Right forelimb (tissue), 1 donor: Measurements from ENCODE around the gene PARD3.

Experiments
- DNase-seq: peaks from one replicate; pipeline ENCODE4 v3.0.0-alpha.2; 2018

PARD3 gene

GRCh38 chr10:34821587-34822585 lies 6.8 kb upstream of the PARD3 start:
- no peak for DNase-seq

- DNase-seq: no peak
Measured at GRCh38 chr10:34817586-34817985, 2.5 kb upstream of the PARD3 start.

- DNase-seq: no peak
Measured at GRCh38 chr10:34817054-34817453, 2.0 kb upstream of the PARD3 start.

- no peak for DNase-seq
Measured at GRCh38 chr10:34816501-34817002, 1.5 kb upstream of the PARD3 start.

- DNase-seq: peak; percentile 50
Measured at GRCh38 chr10:34816085-34816496, 995 bp upstream of the PARD3 start.

GRCh38 chr10:34814913-34815184 lies 247 bp downstream of the PARD3 start:
- DNase-seq: no peak

GRCh38 chr10:34814223-34814912 lies 728 bp downstream of the PARD3 start:
- peak; percentile 84 for DNase-seq

GRCh38 chr10:34813626-34814222 lies 1.4 kb downstream of the PARD3 start:
- DNase-seq: peak; percentile 70

- DNase-seq: no peak
Measured at GRCh38 chr10:34812771-34813170, 2.3 kb downstream of the PARD3 start.

GRCh38 chr10:34811968-34812514 lies 3.1 kb downstream of the PARD3 start:
- no peak for DNase-seq

- DNase-seq: no peak
Measured at GRCh38 chr10:34811126-34811967, 3.7 kb downstream of the PARD3 start.

GRCh38 chr10:34809796-34810195 lies 5.3 kb downstream of the PARD3 start:
- DNase-seq: no peak

GRCh38 chr10:34808801-34809745 lies 6.0 kb downstream of the PARD3 start:
- DNase-seq: peak; percentile 75

- no peak for DNase-seq
Measured at GRCh38 chr10:34808336-34808735, 6.8 kb downstream of the PARD3 start.

- no peak for DNase-seq
Measured at GRCh38 chr10:34804306-34804705, 10.8 kb downstream of the PARD3 start.

- DNase-seq: no peak
Measured at GRCh38 chr10:34802692-34803091, 12.4 kb downstream of the PARD3 start.

- DNase-seq: no peak
Measured at GRCh38 chr10:34801097-34801733, 13.9 kb downstream of the PARD3 start.

GRCh38 chr10:34800624-34801023 lies 14.5 kb downstream of the PARD3 start:
- no peak for DNase-seq

GRCh38 chr10:34798654-34799053 lies 16.4 kb downstream of the PARD3 start:
- DNase-seq: no peak

- DNase-seq: no peak
Measured at GRCh38 chr10:34797155-34797554, 17.9 kb downstream of the PARD3 start.

GRCh38 chr10:34796133-34796532 lies 19.0 kb downstream of the PARD3 start:
- no peak for DNase-seq
